ENCODE results near the gene SUDS3.

Gene SUDS3

GRCh38 chr12:118376089-118377020, at the start of gene SUDS3:
TSS of gene SUDS3 (plus strand) at chr12:118376555. CDS start at chr12:118376692, 137 bp downstream.
- peak within 1 kb of the TSS; percentile 92 for H3K27ac ChIP-seq
- H3K9ac ChIP-seq (ENCODE audit: insufficient read length), result peak within 1 kb of the TSS; percentile 87
- TF ChIP-seq POLR2AphosphoS5 (IDR thresholded peaks at IDR 0.05; ENCODE audit: borderline replicate concordance, low read depth, low read length) (peak; percentile 71; the same call in 1 of the 2 replicates), EZH2 (IDR thresholded peaks at IDR 0.05) (no peak)
- H3K9me3 ChIP-seq (ENCODE audit: low read depth, low read length), result no peaks in the 10 kb centered on the region
- DNase-seq (ENCODE audit: low read depth, low spot score), result no peak
- H3K4me3 ChIP-seq, result peak within 1 kb of the TSS; percentile 77
- peaks cover 17% of the 10 kb centered on the region; the same call in 1 of the 2 replicates for H3K36me3 ChIP-seq (ENCODE audit: insufficient read depth, low read length)

- Histone ChIP-seq H3K4me3 (peak overlapping the region; percentile 42; the same call in 1 of the 2 replicates), H3K36me3 (ENCODE audit: insufficient read depth, low read length) (no peaks in the 10 kb centered on the region), H3K27ac (peak overlapping the region; percentile 84)
Observed at GRCh38 chr12:118326991-118327390, 49.4 kb upstream of the SUDS3 start.

GRCh38 chr12:118327391-118327790, 49.0 kb upstream of the SUDS3 start:
- Histone ChIP-seq H3K9ac (ENCODE audit: insufficient read length) (no peak overlapping the region), H3K27ac (peak overlapping the region; percentile 84), H3K36me3 (ENCODE audit: insufficient read depth, low read length) (no peaks in the 10 kb centered on the region), H3K4me3 (peak overlapping the region; percentile 42), H3K9me3 (ENCODE audit: low read depth, low read length) (no peaks in the 10 kb centered on the region)
- TF ChIP-seq FOXP2 (optimal IDR thresholded peaks at IDR 0.05; ENCODE audit: control extremely low read depth, extremely low read length, insufficient read depth) (no peak), POLR2AphosphoS5 (IDR thresholded peaks at IDR 0.05; ENCODE audit: borderline replicate concordance, low read depth, low read length) (no peak), EZH2 (IDR thresholded peaks at IDR 0.05) (no peak)
- peak; percentile 79 for DNase-seq (ENCODE audit: low read depth, low spot score)

More at GRCh38 chr12:118326991-118327390, 49.4 kb upstream of the SUDS3 start:
- DNase-seq (ENCODE audit: low read depth, low spot score), result peak; percentile 82
- H3K9ac ChIP-seq (ENCODE audit: insufficient read length), result no peak overlapping the region
- TF ChIP-seq POLR2AphosphoS5 (IDR thresholded peaks at IDR 0.05; ENCODE audit: borderline replicate concordance, low read depth, low read length) (no peak; the same call in 1 of the 2 replicates), FOXP2 (optimal IDR thresholded peaks at IDR 0.05; ENCODE audit: control extremely low read depth, extremely low read length, insufficient read depth) (peak; percentile 47)
- H3K9me3 ChIP-seq (ENCODE audit: low read depth, low read length), result no peaks in the 10 kb centered on the region

GRCh38 chr12:118328486-118329330, 47.6 kb upstream of the SUDS3 start:
- DNase-seq (ENCODE audit: low read depth, low spot score), result peak; percentile 78

GRCh38 chr12:118330421-118331018, 45.8 kb upstream of the SUDS3 start:
- H3K27ac ChIP-seq, result no peak overlapping the region
- peak; percentile 78 for DNase-seq (ENCODE audit: low read depth, low spot score)
- H3K9me3 ChIP-seq (ENCODE audit: low read depth, low read length), result no peaks in the 10 kb centered on the region
- peak overlapping the region; percentile 50 for H3K4me3 ChIP-seq
- H3K9ac ChIP-seq (ENCODE audit: insufficient read length), result no peak overlapping the region
- TF ChIP-seq EZH2 (IDR thresholded peaks at IDR 0.05) (no peak), POLR2AphosphoS5 (IDR thresholded peaks at IDR 0.05; ENCODE audit: borderline replicate concordance, low read depth, low read length) (no peak; the same call in 1 of the 2 replicates), FOXP2 (optimal IDR thresholded peaks at IDR 0.05; ENCODE audit: control extremely low read depth, extremely low read length, insufficient read depth) (no peak)
- H3K36me3 ChIP-seq (ENCODE audit: insufficient read depth, low read length), result no peaks in the 10 kb centered on the region

More at GRCh38 chr12:118328486-118329330, 47.6 kb upstream of the SUDS3 start:
- TF ChIP-seq EZH2 (IDR thresholded peaks at IDR 0.05) (no peak), FOXP2 (optimal IDR thresholded peaks at IDR 0.05; ENCODE audit: control extremely low read depth, extremely low read length, insufficient read depth) (no peak), POLR2AphosphoS5 (IDR thresholded peaks at IDR 0.05; ENCODE audit: borderline replicate concordance, low read depth, low read length) (no peak)
- no peaks in the 10 kb centered on the region for H3K36me3 ChIP-seq (ENCODE audit: insufficient read depth, low read length)
- H3K9ac ChIP-seq (ENCODE audit: insufficient read length), result no peak overlapping the region
- peak overlapping the region; percentile 36; the same call in 1 of the 2 replicates for H3K4me3 ChIP-seq
- no peaks in the 10 kb centered on the region for H3K9me3 ChIP-seq (ENCODE audit: low read depth, low read length)
- H3K27ac ChIP-seq, result peak overlapping the region; percentile 73

- H3K9me3 ChIP-seq (ENCODE audit: low read depth, low read length), result no peaks in the 10 kb centered on the region
- H3K9ac ChIP-seq (ENCODE audit: insufficient read length), result no peak overlapping the region
- no peak overlapping the region for H3K4me3 ChIP-seq
- no peaks in the 10 kb centered on the region for H3K36me3 ChIP-seq (ENCODE audit: insufficient read depth, low read length)
- H3K27ac ChIP-seq, result no peak overlapping the region
- DNase-seq (ENCODE audit: low read depth, low spot score), result no peak
- TF ChIP-seq FOXP2 (optimal IDR thresholded peaks at IDR 0.05; ENCODE audit: control extremely low read depth, extremely low read length, insufficient read depth) (no peak), POLR2AphosphoS5 (IDR thresholded peaks at IDR 0.05; ENCODE audit: borderline replicate concordance, low read depth, low read length) (no peak), EZH2 (IDR thresholded peaks at IDR 0.05) (no peak)
Observed at GRCh38 chr12:118332511-118332910, 43.8 kb upstream of the SUDS3 start.

- H3K27ac ChIP-seq, result no peak overlapping the region
- no peak overlapping the region for H3K4me3 ChIP-seq
- H3K9me3 ChIP-seq (ENCODE audit: low read depth, low read length), result no peaks in the 10 kb centered on the region
- TF ChIP-seq EZH2 (IDR thresholded peaks at IDR 0.05), result no peak
- no peak for TF ChIP-seq FOXP2 (optimal IDR thresholded peaks at IDR 0.05; ENCODE audit: control extremely low read depth, extremely low read length, insufficient read depth)
- no peak for TF ChIP-seq POLR2AphosphoS5 (IDR thresholded peaks at IDR 0.05; ENCODE audit: borderline replicate concordance, low read depth, low read length)
- no peak overlapping the region for H3K9ac ChIP-seq (ENCODE audit: insufficient read length)
- DNase-seq (ENCODE audit: low read depth, low spot score), result no peak
- H3K36me3 ChIP-seq (ENCODE audit: insufficient read depth, low read length), result no peaks in the 10 kb centered on the region
Observed at GRCh38 chr12:118334241-118334640, 42.1 kb upstream of the SUDS3 start.
